BE2C (cell line): ENCODE results near the gene SLBP.

ENCODE experiments used
- DNase-seq: peaks from one replicate; pipeline ENCODE4 v3.0.0-alpha.2; 2020
- H3K27me3 ChIP-seq: fragments of 250-450 bp; sonication (Bioruptor Pico); 2 replicates; pipeline ENCODE4 v1.5.1; 2020; ENCODE audit warnings: mild to moderate bottlenecking
- H3K36me3 ChIP-seq: fragments of 250-450 bp; sonication (Bioruptor Pico); 2 replicates; pipeline ENCODE4 v1.5.1; 2020; ENCODE audit warnings: mild to moderate bottlenecking
- H3K4me1 ChIP-seq: fragments of 250-450 bp; sonication (Bioruptor Pico); 2 replicates; pipeline ENCODE4 v1.5.1; 2020
- H3K4me3 ChIP-seq: 2 replicates; pipeline ENCODE4 v1.5.1; 2011; ENCODE audit warnings: low read depth, low read length
- H3K9me3 ChIP-seq: fragments of 250-450 bp; sonication (Bioruptor Pico); 2 replicates; pipeline ENCODE4 v1.5.1; 2020
- CTCF ChIP-seq: IDR thresholded peaks from 2 replicates; pipeline ENCODE4 v1.5.1; 2012; ENCODE audit warnings: mild to moderate bottlenecking, low read depth, low read length

SLBP gene

GRCh38 chr4:1750381-1751154, 38.4 kb upstream of the SLBP start:
- no peak for DNase-seq
- Histone ChIP-seq H3K9me3 (no peaks in the 10 kb centered on the region), H3K27me3 (no peaks in the 10 kb centered on the region), H3K4me3 (no peak overlapping the region), H3K4me1 (peaks cover 6% of the 10 kb centered on the region), H3K36me3 (no peaks in the 10 kb centered on the region)
- TF ChIP-seq CTCF = no peak

- no peak for DNase-seq
- Histone ChIP-seq H3K27me3 (no peaks in the 10 kb centered on the region), H3K4me1 (peaks cover 6% of the 10 kb centered on the region), H3K36me3 (peaks cover 4% of the 10 kb centered on the region), H3K4me3 (no peak overlapping the region), H3K9me3 (no peaks in the 10 kb centered on the region)
- TF ChIP-seq CTCF = no peak
Measured at GRCh38 chr4:1749826-1750225, 37.7 kb upstream of the SLBP start.

- no peaks in the 10 kb centered on the region for H3K27me3 ChIP-seq
- H3K4me3 ChIP-seq = no peak overlapping the region
- TF ChIP-seq CTCF = no peak
- H3K9me3 ChIP-seq = no peaks in the 10 kb centered on the region
- H3K4me1 ChIP-seq = peaks cover 6% of the 10 kb centered on the region
- H3K36me3 ChIP-seq = peaks cover 9% of the 10 kb centered on the region
- no peak for DNase-seq
Measured at GRCh38 chr4:1749370-1749769, 37.3 kb upstream of the SLBP start.

GRCh38 chr4:1748465-1748995, 36.4 kb upstream of the SLBP start:
- H3K9me3 ChIP-seq = no peaks in the 10 kb centered on the region

GRCh38 chr4:1747603-1747967, 35.5 kb upstream of the SLBP start:
- DNase-seq = no peak
- no peak for TF ChIP-seq CTCF
- no peaks in the 10 kb centered on the region for H3K4me1 ChIP-seq

More at GRCh38 chr4:1748465-1748995, 36.4 kb upstream of the SLBP start:
- Histone ChIP-seq H3K27me3 (no peaks in the 10 kb centered on the region), H3K4me3 (peak overlapping the region; percentile 44), H3K4me1 (no peaks in the 10 kb centered on the region), H3K36me3 (peaks cover 17% of the 10 kb centered on the region)
- peak; percentile 95 for DNase-seq
- TF ChIP-seq CTCF = peak; percentile 81

GRCh38 chr4:1746919-1747602, 34.9 kb upstream of the SLBP start:
- Histone ChIP-seq H3K4me1 (no peaks in the 10 kb centered on the region), H3K4me3 (no peak overlapping the region), H3K36me3 (peaks cover 17% of the 10 kb centered on the region), H3K9me3 (no peaks in the 10 kb centered on the region), H3K27me3 (no peaks in the 10 kb centered on the region)
- no peak for TF ChIP-seq CTCF
- no peak for DNase-seq

More at GRCh38 chr4:1747603-1747967, 35.5 kb upstream of the SLBP start:
- Histone ChIP-seq H3K4me3 (no peak overlapping the region), H3K27me3 (no peaks in the 10 kb centered on the region), H3K9me3 (no peaks in the 10 kb centered on the region), H3K36me3 (peaks cover 17% of the 10 kb centered on the region)
